ENCODE data around the gene TMEM145. TPM values are rescaled to one million over a fixed set of nuclear protein-coding genes. Genes with fewer than 3 reads are reported as not detected.

The TMEM145 gene
- total and polyA plus RNA-seq, 9 of the 15 experiments (the other 6 are each of a cell fraction or from before 2014, with no cell fraction given): 0.80 to 5.5 (median 1.9) TPM; not detected in 3

DNA sequence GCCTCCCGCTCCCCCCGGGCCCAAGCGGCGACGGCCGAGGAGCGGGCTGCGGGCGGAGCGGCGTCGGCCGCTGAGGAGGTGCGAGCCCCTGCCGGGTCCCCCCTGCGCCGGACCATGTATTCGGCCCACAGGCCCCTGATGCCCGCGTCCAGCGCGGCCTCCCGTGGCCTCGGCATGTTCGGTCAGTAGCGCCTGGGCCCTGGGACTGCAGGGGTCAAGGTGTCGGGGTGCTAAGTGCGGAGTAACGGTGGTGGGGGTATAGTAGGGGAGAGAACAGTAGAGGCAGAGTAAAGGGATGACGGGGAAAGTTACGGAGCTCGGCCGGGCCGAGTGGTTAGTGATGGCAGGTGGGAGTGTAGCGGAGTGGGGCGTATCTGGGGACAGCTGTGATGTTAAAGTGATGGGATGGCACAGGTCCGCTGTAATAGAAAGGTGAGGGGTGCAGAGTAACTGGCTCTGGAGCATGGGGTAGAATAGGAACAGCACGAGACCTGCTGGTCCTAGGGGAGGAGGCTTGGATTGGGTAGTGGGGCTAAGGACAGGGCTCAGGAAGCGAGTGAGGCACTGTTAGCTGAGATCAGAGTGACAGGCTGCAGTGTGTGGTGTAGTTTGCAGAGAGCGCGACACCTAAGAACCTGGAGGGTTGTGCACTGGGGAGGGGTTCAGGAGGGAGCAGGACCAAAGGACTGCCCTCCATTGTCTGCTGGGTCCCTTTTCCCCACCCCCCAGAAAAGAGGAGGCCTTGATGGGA, 28.3 kb upstream of the TMEM145 start (continued):
- TF ChIP-seq, protein P1, sequence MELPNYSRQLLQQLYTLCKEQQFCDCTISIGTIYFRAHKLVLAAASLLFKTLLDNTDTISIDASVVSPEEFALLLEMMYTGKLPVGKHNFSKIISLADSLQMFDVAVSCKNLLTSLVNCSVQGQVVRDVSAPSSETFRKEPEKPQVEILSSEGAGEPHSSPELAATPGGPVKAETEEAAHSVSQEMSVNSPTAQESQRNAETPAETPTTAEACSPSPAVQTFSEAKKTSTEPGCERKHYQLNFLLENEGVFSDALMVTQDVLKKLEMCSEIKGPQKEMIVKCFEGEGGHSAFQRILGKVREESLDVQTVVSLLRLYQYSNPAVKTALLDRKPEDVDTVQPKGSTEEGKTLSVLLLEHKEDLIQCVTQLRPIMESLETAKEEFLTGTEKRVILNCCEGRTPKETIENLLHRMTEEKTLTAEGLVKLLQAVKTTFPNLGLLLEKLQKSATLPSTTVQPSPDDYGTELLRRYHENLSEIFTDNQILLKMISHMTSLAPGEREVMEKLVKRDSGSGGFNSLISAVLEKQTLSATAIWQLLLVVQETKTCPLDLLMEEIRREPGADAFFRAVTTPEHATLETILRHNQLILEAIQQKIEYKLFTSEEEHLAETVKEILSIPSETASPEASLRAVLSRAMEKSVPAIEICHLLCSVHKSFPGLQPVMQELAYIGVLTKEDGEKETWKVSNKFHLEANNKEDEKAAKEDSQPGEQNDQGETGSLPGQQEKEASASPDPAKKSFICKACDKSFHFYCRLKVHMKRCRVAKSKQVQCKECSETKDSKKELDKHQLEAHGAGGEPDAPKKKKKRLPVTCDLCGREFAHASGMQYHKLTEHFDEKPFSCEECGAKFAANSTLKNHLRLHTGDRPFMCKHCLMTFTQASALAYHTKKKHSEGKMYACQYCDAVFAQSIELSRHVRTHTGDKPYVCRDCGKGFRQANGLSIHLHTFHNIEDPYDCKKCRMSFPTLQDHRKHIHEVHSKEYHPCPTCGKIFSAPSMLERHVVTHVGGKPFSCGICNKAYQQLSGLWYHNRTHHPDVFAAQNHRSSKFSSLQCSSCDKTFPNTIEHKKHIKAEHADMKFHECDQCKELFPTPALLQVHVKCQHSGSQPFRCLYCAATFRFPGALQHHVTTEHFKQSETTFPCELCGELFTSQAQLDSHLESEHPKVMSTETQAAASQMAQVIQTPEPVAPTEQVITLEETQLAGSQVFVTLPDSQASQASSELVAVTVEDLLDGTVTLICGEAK (IDR thresholded peaks at IDR 0.05): peak; percentile 64
- TF ChIP-seq, protein P1 (CRISPR knock-in tag; IDR thresholded peaks at IDR 0.05): no peak
- TF ChIP-seq, protein P2, sequence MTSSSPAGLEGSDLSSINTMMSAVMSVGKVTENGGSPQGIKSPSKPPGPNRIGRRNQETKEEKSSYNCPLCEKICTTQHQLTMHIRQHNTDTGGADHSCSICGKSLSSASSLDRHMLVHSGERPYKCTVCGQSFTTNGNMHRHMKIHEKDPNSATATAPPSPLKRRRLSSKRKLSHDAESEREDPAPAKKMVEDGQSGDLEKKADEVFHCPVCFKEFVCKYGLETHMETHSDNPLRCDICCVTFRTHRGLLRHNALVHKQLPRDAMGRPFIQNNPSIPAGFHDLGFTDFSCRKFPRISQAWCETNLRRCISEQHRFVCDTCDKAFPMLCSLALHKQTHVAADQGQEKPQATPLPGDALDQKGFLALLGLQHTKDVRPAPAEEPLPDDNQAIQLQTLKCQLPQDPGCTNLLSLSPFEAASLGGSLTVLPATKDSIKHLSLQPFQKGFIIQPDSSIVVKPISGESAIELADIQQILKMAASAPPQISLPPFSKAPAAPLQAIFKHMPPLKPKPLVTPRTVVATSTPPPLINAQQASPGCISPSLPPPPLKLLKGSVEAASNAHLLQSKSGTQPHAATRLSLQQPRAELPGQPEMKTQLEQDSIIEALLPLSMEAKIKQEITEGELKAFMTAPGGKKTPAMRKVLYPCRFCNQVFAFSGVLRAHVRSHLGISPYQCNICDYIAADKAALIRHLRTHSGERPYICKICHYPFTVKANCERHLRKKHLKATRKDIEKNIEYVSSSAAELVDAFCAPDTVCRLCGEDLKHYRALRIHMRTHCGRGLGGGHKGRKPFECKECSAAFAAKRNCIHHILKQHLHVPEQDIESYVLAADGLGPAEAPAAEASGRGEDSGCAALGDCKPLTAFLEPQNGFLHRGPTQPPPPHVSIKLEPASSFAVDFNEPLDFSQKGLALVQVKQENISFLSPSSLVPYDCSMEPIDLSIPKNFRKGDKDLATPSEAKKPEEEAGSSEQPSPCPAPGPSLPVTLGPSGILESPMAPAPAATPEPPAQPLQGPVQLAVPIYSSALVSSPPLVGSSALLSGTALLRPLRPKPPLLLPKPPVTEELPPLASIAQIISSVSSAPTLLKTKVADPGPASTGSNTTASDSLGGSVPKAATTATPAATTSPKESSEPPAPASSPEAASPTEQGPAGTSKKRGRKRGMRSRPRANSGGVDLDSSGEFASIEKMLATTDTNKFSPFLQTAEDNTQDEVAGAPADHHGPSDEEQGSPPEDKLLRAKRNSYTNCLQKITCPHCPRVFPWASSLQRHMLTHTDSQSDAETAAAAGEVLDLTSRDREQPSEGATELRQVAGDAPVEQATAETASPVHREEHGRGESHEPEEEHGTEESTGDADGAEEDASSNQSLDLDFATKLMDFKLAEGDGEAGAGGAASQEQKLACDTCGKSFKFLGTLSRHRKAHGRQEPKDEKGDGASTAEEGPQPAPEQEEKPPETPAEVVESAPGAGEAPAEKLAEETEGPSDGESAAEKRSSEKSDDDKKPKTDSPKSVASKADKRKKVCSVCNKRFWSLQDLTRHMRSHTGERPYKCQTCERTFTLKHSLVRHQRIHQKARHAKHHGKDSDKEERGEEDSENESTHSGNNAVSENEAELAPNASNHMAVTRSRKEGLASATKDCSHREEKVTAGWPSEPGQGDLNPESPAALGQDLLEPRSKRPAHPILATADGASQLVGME (CRISPR knock-in tag; IDR thresholded peaks at IDR 0.05): 0 out of 2 replicates have a peak, but pooled peaks have one; percentile 35
- TF ChIP-seq RBM14 (IDR thresholded peaks at IDR 0.05; ENCODE audit: borderline replicate concordance, insufficient read depth, low read depth, low read length): no peak
- TF ChIP-seq, protein P3, sequence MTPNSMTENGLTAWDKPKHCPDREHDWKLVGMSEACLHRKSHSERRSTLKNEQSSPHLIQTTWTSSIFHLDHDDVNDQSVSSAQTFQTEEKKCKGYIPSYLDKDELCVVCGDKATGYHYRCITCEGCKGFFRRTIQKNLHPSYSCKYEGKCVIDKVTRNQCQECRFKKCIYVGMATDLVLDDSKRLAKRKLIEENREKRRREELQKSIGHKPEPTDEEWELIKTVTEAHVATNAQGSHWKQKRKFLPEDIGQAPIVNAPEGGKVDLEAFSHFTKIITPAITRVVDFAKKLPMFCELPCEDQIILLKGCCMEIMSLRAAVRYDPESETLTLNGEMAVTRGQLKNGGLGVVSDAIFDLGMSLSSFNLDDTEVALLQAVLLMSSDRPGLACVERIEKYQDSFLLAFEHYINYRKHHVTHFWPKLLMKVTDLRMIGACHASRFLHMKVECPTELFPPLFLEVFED (CRISPR knock-in tag; conservative IDR thresholded peaks at IDR 0.05): peak; percentile 79; the same call in 1 of the 2 replicates
- TF ChIP-seq NFRKB (IDR thresholded peaks at IDR 0.05; ENCODE audit: low read depth): 0 out of 2 replicates have a peak, but pooled peaks have one; percentile 41
- no peak for TF ChIP-seq ZNF12 (CRISPR knock-in tag; IDR thresholded peaks at IDR 0.05)
- peak; percentile 27; the same call in 1 of the 2 replicates for TF ChIP-seq DPF2 (IDR thresholded peaks at IDR 0.05)

Measured in K562 (cell line).